CD8-positive, alpha-beta memory T cell (primary cell): Measurements from ENCODE around the gene UCKL1. TPM values are rescaled to one million over a fixed set of nuclear protein-coding genes. Genes with fewer than 3 reads are reported as not detected.

Experiments used
- CTCF ChIA-PET: fragments of 350-600 bp; sonication (Branson Sonifier 250); formaldehyde crosslinking; loops from one replicate; lab custom pipeline; 2021; ENCODE audit warnings: antibody characterized with exemption; lab: Charles Lee
- POLR2A ChIA-PET: fragments of 350-600 bp; sonication (Branson Sonifier 250); formaldehyde crosslinking; loops from one replicate; lab custom pipeline; 2021; ENCODE audit warnings: antibody characterized with exemption; lab: Charles Lee
- DNase-seq, 5 donors: peaks; one replicate each; pipeline versions ENCODE4 v3.0.0 to v3.0.0-alpha.2; 2020 to 2022; ENCODE audit warnings: mixed read lengths in 1 of 5
- H3K27ac ChIP-seq: one replicate; pipeline ENCODE4 v1.7.0; 2013; ENCODE audit warnings: low read depth, mild to moderate bottlenecking, low read length, moderate library complexity
- H3K27me3 ChIP-seq: 2 replicates; pipeline ENCODE4 v1.7.0; 2013; ENCODE audit warnings: low read length, mild to moderate bottlenecking; ENCODE audit not compliant: insufficient read depth, poor library complexity, severe bottlenecking
- H3K36me3 ChIP-seq: 2 replicates; pipeline ENCODE4 v1.7.0; 2013; ENCODE audit warnings: mild to moderate bottlenecking, low read length, moderate library complexity; ENCODE audit not compliant: insufficient read depth
- H3K4me1 ChIP-seq: 2 replicates; pipeline ENCODE4 v1.7.0; 2013; ENCODE audit warnings: mild to moderate bottlenecking, low read length, moderate library complexity; ENCODE audit not compliant: insufficient read depth
- H3K4me3 ChIP-seq: 2 replicates; pipeline ENCODE4 v1.7.0; 2013; ENCODE audit warnings: mild to moderate bottlenecking, low read length
- H3K9me3 ChIP-seq: 2 replicates; pipeline ENCODE4 v1.7.0; 2013; ENCODE audit warnings: mild to moderate bottlenecking, low read length
- H3K27ac Mint-ChIP-seq, 8 donors: one replicate each; pipeline ENCODE4 v1.8.0; 2020 to 2021; ENCODE audit warnings: mixed read lengths in 8 of 8, mild to moderate bottlenecking in 6 of 8, inconsistent platforms in 3 of 8, moderate library complexity in 3 of 8
- H3K27me3 Mint-ChIP-seq, 2 donors: one replicate each; pipeline ENCODE4 v1.8.0; 2020 to 2021; ENCODE audit warnings: mixed read lengths in 2 of 2, mild to moderate bottlenecking in 1 of 2, moderate library complexity in 1 of 2
- H3K36me3 Mint-ChIP-seq, 3 donors: one replicate each; pipeline ENCODE4 v1.8.0; 2020 to 2021; ENCODE audit warnings: mixed read lengths in 3 of 3, inconsistent platforms in 1 of 3, mild to moderate bottlenecking in 1 of 3
- H3K4me1 Mint-ChIP-seq, 3 donors: one replicate each; pipeline ENCODE4 v1.8.0; 2020 to 2021; ENCODE audit warnings: mixed read lengths in 3 of 3, inconsistent platforms in 1 of 3, mild to moderate bottlenecking in 1 of 3
- H3K4me3 Mint-ChIP-seq, 7 donors: one replicate each; pipeline ENCODE4 v1.8.0; 2020 to 2021; ENCODE audit warnings: mixed read lengths in 7 of 7, mild to moderate bottlenecking in 6 of 7, moderate library complexity in 4 of 7, inconsistent platforms in 2 of 7
- H3K9me3 Mint-ChIP-seq, 5 donors: one replicate each; pipeline ENCODE4 v1.8.0; 2020 to 2022; ENCODE audit warnings: mixed read lengths in 5 of 5, mild to moderate bottlenecking in 3 of 5, moderate library complexity in 2 of 5, inconsistent platforms in 1 of 5
- polyA plus RNA-seq: library from polyadenylated mRNA; unstranded; fragments of 300-500 nt; fragmentation: Illumina TruSeq; gene quantifications from one replicate; pipeline ENCODE4 v1.2.3, GENCODE V29; 2021
- total RNA-seq, 2 experiments: library from RNA; stranded (reverse); gene quantifications; one replicate each; pipeline ENCODE4 v1.2.3, GENCODE V29; 2021

The UCKL1 gene
- total and polyA plus RNA-seq, 3 experiments from 2014 or later: 34.5 to 36.2 (median 35.7) TPM

DNA sequence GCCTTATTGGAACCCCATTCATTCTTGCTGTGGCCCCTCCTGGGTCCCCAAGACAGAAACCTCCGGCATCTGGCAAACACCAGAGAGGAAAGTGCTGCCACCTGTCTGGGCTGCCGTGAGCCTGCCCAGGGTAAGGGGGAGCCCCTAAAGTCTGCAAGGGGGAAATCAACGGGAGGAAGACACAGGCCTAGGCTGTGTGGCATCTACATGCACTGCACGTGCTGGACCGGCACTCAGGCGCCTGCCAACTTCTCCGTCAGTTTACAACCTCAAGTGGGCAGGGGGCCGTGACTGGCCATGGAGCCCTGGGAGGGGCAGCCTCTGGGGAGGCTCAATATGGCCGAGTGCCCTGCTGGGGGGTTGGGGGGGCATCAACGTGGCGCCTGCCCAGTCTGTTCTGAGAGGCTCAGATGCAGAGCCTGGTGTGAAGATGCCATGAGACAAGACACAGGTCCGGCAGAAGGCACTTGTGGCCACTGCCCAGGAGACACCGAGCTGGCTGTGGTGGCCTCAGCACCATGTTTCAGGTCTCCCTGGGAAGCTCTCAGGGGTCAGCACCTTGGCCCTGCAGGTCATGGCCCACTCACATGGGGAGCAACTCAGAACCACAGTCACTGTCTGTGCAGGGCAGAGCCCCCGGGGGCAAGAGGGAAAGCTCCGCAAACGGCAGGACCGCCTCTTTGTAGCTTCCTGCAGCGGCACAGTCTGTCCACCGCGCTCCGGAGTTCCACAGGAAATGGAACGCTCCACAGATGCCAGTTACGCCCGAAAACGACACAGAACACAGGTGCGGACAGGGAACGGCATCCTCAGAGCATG, 8.4 kb downstream of the UCKL1 start:
- Histone ChIP-seq H3K4me3 (peak overlapping the region; percentile 61), H3K36me3 (peaks cover 1% of the 10 kb centered on the region), H3K9me3 (no peaks in the 10 kb centered on the region), H3K27me3 (no peaks in the 10 kb centered on the region), H3K27ac (no peak overlapping the region), H3K4me1 (peaks cover 33% of the 10 kb centered on the region)
- DNase-seq: peak in 2 of 5 donors; percentile 56 to 57
- H3K27ac Mint-ChIP-seq: peak overlapping the region; percentile 74 to 96 (median 91)
- peaks cover 0 to 32% (median 0%) of the 10 kb centered on the region in 3 donors for H3K36me3 Mint-ChIP-seq
- peak overlapping the region; percentile 29 to 90 (median 80) for H3K4me3 Mint-ChIP-seq
- CTCF ChIA-PET: interaction anchor here (0.7 kb wide), 1 partner anchor 11 kb away, joined by 3 read pairs; no protein-coding TSS in a partner anchor
- no peaks in the 10 kb centered on the region for H3K9me3 Mint-ChIP-seq
- POLR2A ChIA-PET: no interaction called here
- H3K4me1 Mint-ChIP-seq: peaks cover 36 to 51% (median 38%) of the 10 kb centered on the region in 3 donors
- H3K27me3 Mint-ChIP-seq: no peaks in the 10 kb centered on the region

DNA sequence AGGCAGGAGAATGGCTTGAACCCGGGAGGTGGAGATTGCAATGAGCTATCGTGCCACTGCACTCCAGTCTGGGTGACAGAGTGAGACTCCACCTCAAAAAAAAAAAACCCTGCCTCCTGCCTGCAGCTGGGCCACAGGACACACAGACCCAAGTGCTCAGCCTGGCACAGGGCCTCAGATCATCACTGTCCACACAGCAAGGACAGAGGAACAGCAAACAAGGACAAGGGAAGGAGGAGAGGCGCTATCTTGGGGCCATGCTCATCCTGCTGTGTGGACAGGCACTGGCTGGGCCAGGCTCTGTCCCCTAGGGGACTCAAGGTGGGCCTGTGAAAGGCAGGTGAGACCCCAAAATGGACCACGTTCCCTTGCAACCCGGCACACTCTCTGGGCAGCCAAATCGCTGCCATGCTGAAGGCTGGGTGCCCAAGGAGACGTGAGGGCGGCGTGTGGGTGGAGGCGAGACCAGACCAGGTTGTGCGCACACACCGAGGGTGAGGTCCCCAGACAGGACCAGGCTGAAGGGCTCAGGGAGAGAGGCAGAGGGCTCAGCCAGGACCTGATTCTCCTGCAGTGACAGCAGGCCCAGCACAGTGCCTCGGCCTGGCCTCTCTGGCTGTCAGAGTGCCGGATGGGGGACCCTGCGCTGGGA, 9.1 kb downstream of the UCKL1 start:
- H3K27me3 ChIP-seq: no peaks in the 10 kb centered on the region
- peaks cover 41% of the 10 kb centered on the region for H3K4me1 ChIP-seq
- POLR2A ChIA-PET: no interaction called here
- H3K4me1 Mint-ChIP-seq: peaks cover 40 to 51% (median 41%) of the 10 kb centered on the region in 3 donors
- H3K9me3 Mint-ChIP-seq: no peaks in the 10 kb centered on the region
- H3K4me3 Mint-ChIP-seq: peak overlapping the region; percentile 24 to 88 (median 56)
- peak overlapping the region in 7 of 8 donors; percentile 33 to 96 (median 85) for H3K27ac Mint-ChIP-seq
- H3K36me3 ChIP-seq: peaks cover 5% of the 10 kb centered on the region
- CTCF ChIA-PET: no interaction called here
- no peak for DNase-seq
- no peak overlapping the region for H3K27ac ChIP-seq
- H3K36me3 Mint-ChIP-seq: peaks cover 0 to 32% (median 0%) of the 10 kb centered on the region in 3 donors
- H3K9me3 ChIP-seq: no peaks in the 10 kb centered on the region
- no peaks in the 10 kb centered on the region for H3K27me3 Mint-ChIP-seq
- H3K4me3 ChIP-seq: no peak overlapping the region

DNA sequence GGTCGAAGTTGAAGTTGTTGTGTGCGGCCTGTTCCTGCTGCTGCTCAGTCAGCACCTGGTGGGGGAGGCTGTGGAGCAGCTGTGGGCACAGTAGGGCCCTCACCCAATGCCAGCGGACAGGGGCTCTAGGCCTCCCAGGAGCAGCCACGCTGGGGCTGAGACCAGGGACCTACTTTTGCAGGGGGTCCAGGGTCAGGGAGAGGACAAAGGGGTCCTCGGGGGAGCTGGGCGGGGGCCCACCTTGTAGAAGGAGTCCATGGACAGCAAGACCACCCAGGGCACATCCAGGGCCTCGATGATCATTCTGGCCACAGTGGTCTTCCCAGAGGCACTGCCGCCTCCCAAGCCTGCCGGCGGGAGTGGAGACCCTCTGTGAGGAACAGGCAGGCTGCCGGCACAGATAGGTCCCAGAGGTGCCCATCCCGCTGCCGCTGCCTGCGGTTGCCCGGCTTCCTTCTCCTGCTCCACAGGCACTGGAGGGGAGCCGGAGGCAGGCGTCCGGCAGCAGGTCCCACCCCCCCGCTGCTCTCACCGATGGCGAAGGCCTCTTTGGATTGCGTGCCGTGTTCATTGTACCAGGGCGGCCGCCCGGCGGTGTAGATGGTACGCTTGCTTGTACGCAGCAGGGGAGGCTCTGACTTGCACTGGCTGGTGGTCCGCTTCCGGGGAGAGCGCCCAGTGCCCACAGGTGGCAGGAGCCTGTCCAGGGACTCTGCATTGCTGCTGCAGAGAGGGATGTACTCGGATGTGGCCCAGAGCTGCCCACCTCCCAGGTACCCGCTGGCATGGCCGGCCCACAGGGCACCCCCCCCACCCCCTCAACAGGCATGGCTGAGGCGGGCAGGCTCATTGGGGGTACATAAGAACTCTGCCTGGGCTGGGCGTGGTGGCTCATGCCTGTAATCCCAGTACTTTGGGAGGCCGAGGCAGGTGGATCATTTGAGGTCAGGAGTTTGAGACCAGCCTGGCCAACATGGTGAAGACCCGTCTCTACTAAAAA, 10.0 kb downstream of the UCKL1 start:
- Mint-ChIP-seq H3K4me3 (peak overlapping the region in 2 of 7 donors; percentile 12 to 82), H3K4me1 (peaks cover 46 to 55% (median 47%) of the 10 kb centered on the region in 3 donors), H3K36me3 (peaks cover 0 to 36% (median 0%) of the 10 kb centered on the region in 3 donors), H3K27me3 (no peaks in the 10 kb centered on the region), H3K27ac (peak overlapping the region in 2 of 8 donors; percentile 26 to 96), H3K9me3 (no peaks in the 10 kb centered on the region)
- H3K9me3 ChIP-seq: no peaks in the 10 kb centered on the region
- ChIA-PET POLR2A (no interaction called here), CTCF (no interaction called here)
- peaks cover 49% of the 10 kb centered on the region for H3K4me1 ChIP-seq
- peaks cover 5% of the 10 kb centered on the region for H3K36me3 ChIP-seq
- no peak for DNase-seq
- H3K27ac ChIP-seq: no peak overlapping the region
- H3K27me3 ChIP-seq: no peaks in the 10 kb centered on the region
- H3K4me3 ChIP-seq: no peak overlapping the region

DNA sequence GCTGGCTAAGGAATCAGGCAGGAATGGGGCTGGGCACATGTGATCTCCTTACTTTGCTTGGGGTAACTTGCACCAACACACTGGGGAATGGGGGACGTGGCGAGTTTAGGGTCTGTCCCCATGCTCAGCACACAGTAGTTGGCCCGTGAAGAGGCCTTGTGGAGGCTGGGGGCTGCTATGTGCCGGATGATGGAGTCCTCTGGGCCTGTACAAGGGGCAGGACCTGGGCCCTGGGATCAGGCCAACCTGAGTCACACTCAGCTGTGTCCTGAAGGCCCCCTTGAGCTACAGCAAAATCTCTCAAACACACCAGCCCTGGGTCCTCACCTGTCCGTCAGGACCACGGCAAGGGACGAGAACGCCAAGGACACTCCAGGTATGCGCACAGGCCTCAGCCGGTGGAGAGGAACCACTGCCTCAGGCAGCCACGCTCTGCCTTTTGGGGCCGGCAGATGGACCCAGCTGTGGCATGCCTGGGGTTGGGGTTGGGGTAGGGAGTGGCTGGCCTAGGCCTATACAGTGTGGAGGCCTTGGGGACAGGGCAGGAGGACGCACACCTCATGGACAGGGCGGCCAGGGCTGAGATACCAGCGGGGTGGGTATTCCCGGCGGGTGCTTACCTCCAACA, 11.1 kb downstream of the UCKL1 start:
- ChIA-PET POLR2A (no interaction called here), CTCF (no interaction called here)
- Histone ChIP-seq H3K36me3 (peaks cover 14% of the 10 kb centered on the region), H3K9me3 (no peaks in the 10 kb centered on the region), H3K27me3 (no peaks in the 10 kb centered on the region), H3K4me3 (no peak overlapping the region), H3K27ac (no peak overlapping the region), H3K4me1 (peaks cover 56% of the 10 kb centered on the region)
- Mint-ChIP-seq H3K36me3 (peaks cover 0 to 46% (median 0%) of the 10 kb centered on the region in 3 donors), H3K4me3 (peak overlapping the region in 1 of 7 donors; percentile 65), H3K9me3 (no peaks in the 10 kb centered on the region), H3K27ac (peak overlapping the region in 3 of 8 donors; percentile 38 to 75 (median 54)), H3K27me3 (no peaks in the 10 kb centered on the region), H3K4me1 (peaks cover 46 to 55% (median 49%) of the 10 kb centered on the region in 3 donors)
- no peak for DNase-seq

DNA sequence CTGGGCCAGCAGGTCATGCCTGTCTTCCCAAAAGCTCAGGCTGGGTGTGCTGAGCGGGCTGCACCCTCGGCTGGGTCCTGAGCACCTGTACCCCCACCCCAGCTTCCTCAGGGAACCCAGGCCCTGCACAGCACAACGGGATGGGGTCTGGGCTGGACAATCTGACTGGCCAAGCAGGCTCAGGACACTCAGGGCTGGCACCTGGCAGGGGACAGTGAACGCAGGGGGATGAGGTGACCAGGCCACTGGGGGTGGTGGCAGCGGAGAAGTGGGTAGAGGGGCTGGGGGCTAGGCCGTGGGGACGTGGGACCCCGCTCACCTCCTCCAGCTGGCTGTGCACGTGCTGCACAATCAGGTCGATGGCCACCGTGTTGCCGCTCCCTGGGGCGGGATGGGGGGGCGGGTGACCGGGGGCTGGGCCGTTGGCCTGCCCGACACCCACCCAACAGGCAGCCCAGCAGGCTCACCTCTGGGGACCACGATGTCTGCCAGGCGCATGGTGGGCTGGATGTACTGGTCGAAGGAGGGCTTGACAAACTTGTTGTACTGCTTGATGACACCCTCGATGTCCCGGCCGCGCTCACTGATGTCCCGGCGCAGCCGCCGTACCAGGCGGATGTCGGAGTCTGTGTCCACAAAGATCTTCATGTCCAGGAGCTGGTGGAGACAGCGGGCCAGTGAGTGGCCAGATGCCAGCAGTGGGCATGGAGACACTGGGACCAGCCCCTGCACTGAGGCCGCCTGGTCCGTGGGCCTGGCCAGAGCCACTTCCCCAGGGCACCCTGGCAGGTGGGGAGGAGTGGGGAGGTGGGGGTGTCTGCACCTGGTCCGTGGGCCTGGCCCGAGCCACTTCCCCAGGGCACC, 11.9 kb downstream of the UCKL1 start:
- CTCF ChIA-PET: no interaction called here
- peaks cover 48% of the 10 kb centered on the region for H3K4me1 ChIP-seq

DNA sequence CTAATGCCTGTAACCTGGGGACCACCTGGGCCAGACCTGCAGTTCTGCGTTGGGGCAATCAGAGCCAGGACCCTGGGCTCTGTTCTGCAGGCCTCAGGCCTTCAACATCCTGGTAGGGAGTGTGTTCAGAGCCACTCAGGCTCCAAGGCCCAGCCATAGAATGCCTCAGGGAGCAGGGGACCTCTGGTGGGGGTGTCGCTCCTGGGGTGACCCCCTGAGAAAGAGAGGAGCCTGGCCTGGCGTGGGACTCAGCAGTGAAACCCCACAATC, 12.5 kb downstream of the UCKL1 start:
- Histone ChIP-seq H3K4me3 (no peak overlapping the region), H3K4me1 (peaks cover 43% of the 10 kb centered on the region), H3K9me3 (no peaks in the 10 kb centered on the region), H3K36me3 (peaks cover 17% of the 10 kb centered on the region), H3K27ac (no peak overlapping the region), H3K27me3 (no peaks in the 10 kb centered on the region)
- Mint-ChIP-seq H3K4me3 (no peak overlapping the region), H3K27me3 (no peaks in the 10 kb centered on the region), H3K4me1 (peaks cover 34 to 42% (median 38%) of the 10 kb centered on the region in 3 donors), H3K9me3 (no peaks in the 10 kb centered on the region), H3K27ac (no peak overlapping the region), H3K36me3 (peaks cover 0 to 48% (median 0%) of the 10 kb centered on the region in 3 donors)
- ChIA-PET CTCF (no interaction called here), POLR2A (no interaction called here)
- no peak for DNase-seq

More for the DNA sequence above, 11.9 kb downstream of the UCKL1 start:
- peak overlapping the region in 1 of 8 donors; percentile 75 for H3K27ac Mint-ChIP-seq
- Histone ChIP-seq H3K36me3 (peaks cover 17% of the 10 kb centered on the region), H3K9me3 (no peaks in the 10 kb centered on the region), H3K27me3 (no peaks in the 10 kb centered on the region), H3K4me3 (no peak overlapping the region), H3K27ac (no peak overlapping the region)
- H3K27me3 Mint-ChIP-seq: no peaks in the 10 kb centered on the region
- no peak overlapping the region for H3K4me3 Mint-ChIP-seq
- H3K36me3 Mint-ChIP-seq: peaks cover 0 to 48% (median 0%) of the 10 kb centered on the region in 3 donors
- no peaks in the 10 kb centered on the region for H3K9me3 Mint-ChIP-seq
- peaks cover 40 to 48% (median 44%) of the 10 kb centered on the region in 3 donors for H3K4me1 Mint-ChIP-seq
- POLR2A ChIA-PET: no interaction called here
- no peak for DNase-seq
